ENCODE results near the gene AGTPBP1.

Gene AGTPBP1

DNA sequence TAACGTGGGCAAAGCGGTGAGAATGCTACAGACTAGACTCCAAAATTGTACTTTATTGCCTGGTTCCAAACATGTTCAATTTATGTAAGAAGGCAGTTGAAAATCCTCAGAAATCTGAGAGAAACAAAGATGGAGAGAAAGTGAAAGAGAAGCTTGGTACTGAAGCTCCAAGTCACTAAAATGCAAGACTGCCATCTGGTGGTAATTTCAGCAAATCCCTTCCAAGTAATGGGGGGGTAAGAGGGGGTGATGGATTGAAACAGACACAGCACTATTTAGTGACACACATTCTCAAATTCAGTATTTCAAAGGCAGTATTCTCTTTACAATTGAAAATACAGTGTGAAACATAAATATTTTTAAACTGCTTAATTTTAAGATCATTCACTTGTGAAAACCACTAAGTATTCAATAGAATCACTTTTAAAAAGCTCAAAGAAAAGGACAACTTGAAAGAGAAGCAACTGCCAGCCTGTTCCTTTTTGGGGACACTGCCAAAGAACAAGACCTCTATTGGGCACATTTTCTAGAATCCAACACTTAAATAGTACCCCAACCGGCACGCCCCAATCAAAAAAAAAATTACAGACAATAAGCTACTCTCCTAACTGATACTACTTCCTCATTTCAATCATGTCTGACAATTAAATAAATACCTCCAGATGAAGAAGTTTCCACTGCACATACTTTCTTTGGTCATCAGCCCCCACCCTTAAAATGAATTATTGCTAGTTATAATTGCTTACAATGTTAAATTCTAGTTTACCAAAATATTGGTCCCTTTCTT is 131.5 kb downstream of the AGTPBP1 start:
- peak; percentile 82 for DNase-seq
- Histone ChIP-seq H2AFZ (ENCODE audit: low read length) (peak overlapping the region; percentile 48), H3K4me3 (ENCODE audit: low read length) (peak overlapping the region; percentile 33)

DNA sequence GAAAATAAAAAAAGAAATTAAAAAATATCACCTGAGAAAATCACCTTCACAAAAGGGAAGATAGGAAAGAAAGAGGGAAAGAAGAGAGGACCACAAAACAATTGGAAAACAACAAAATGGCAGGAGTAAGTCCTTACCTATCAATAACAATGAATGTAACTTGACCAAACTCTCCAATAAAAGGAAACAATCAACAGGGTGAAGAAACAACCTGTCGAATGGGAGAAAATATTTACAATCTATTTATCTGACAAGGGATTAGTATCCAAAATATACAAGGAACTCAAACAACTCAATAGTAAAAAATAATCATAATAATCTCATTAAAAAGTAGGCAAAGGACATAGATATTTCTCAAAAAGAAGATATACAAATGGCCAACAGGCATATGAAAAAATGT is 135.8 kb downstream of the AGTPBP1 start:
- H3K9ac ChIP-seq (ENCODE audit: low read length): no peak overlapping the region
- no peak overlapping the region for H2AFZ ChIP-seq (ENCODE audit: low read length)
- H3K79me2 ChIP-seq (ENCODE audit: low read length): no peaks in the 10 kb centered on the region
- no peaks in the 10 kb centered on the region for H3K36me3 ChIP-seq (replicated peaks; ENCODE audit: insufficient read depth, low read length)
- 0 out of 2 replicates have a peak, but pooled peaks cover 3% of the 10 kb centered on the region for H3K4me1 ChIP-seq (ENCODE audit: low read length)
- H3K4me2 ChIP-seq (ENCODE audit: low read depth, low read length): no peak overlapping the region
- no peaks in the 10 kb centered on the region for H3K27me3 ChIP-seq (replicated peaks; ENCODE audit: insufficient read depth, low read length)
- no peaks in the 10 kb centered on the region for H3K9me2 ChIP-seq (replicated peaks; ENCODE audit: insufficient read depth, low read length)
- no peak for DNase-seq
- no peaks in the 10 kb centered on the region for H4K20me1 ChIP-seq (ENCODE audit: insufficient read depth, low read length)
- H3K4me3 ChIP-seq (ENCODE audit: low read length): no peak overlapping the region
- no peak for TF ChIP-seq CTCF (IDR thresholded peaks at IDR 0.05; ENCODE audit: low read length)
- no peak for TF ChIP-seq EZH2phosphoT487 (IDR thresholded peaks at IDR 0.05; ENCODE audit: low read length)
- H3K9me3 ChIP-seq (replicated peaks; ENCODE audit: insufficient read depth, low read length): no peaks in the 10 kb centered on the region
- H3K27ac ChIP-seq (ENCODE audit: low read length): no peak overlapping the region
- H3F3A ChIP-seq (ENCODE audit: insufficient read depth, low read length): peaks cover 1% of the 10 kb centered on the region; the same call in 1 of the 2 replicates

More for the DNA sequence above, 131.5 kb downstream of the AGTPBP1 start:
- Histone ChIP-seq H4K20me1 (ENCODE audit: insufficient read depth, low read length) (no peaks in the 10 kb centered on the region), H3K9ac (ENCODE audit: low read length) (no peak overlapping the region; the same call in 1 of the 2 replicates), H3K9me3 (replicated peaks; ENCODE audit: insufficient read depth, low read length) (no peaks in the 10 kb centered on the region), H3F3A (ENCODE audit: insufficient read depth, low read length) (peaks cover 3% of the 10 kb centered on the region; the same call in 1 of the 2 replicates), H3K36me3 (replicated peaks; ENCODE audit: insufficient read depth, low read length) (no peaks in the 10 kb centered on the region), H3K9me2 (replicated peaks; ENCODE audit: insufficient read depth, low read length) (no peaks in the 10 kb centered on the region), H3K27ac (ENCODE audit: low read length) (no peak overlapping the region), H3K4me1 (ENCODE audit: low read length) (0 out of 2 replicates have a peak, but pooled peaks cover 3% of the 10 kb centered on the region), H3K27me3 (replicated peaks; ENCODE audit: insufficient read depth, low read length) (no peaks in the 10 kb centered on the region), H3K4me2 (ENCODE audit: low read depth, low read length) (peak overlapping the region; percentile 61), H3K79me2 (ENCODE audit: low read length) (no peaks in the 10 kb centered on the region)
- TF ChIP-seq EZH2 (optimal IDR thresholded peaks at IDR 0.05; ENCODE audit: low read depth, low read length): no peak
- TF ChIP-seq CTCF (IDR thresholded peaks at IDR 0.05; ENCODE audit: low read length): peak; percentile 84

DNA sequence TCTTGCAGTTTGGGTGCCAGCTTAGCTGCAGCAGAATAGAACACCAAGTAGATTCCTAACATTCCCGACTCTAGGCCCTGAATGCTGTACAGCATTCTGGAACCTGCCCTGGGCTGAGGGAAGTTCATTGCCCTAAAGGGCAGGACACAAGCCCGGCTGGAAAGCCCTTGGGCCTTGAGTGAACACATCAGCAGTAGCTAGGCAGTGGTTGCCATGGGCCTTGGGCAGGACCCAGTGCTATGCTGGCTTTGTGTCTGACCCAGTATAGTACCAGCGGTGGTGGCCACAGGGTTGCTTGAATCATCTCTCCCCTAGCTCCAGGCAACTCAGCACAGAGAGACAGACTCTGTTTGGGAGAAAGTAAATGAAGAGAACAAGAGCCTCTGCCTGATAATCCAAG is 137.8 kb downstream of the AGTPBP1 start:
- Histone ChIP-seq H4K20me1 (ENCODE audit: insufficient read depth, low read length) (no peaks in the 10 kb centered on the region), H3K4me3 (ENCODE audit: low read length) (no peak overlapping the region), H3F3A (ENCODE audit: insufficient read depth, low read length) (no peaks in the 10 kb centered on the region), H3K4me1 (ENCODE audit: low read length) (no peaks in the 10 kb centered on the region), H2AFZ (ENCODE audit: low read length) (no peak overlapping the region), H3K9me3 (replicated peaks; ENCODE audit: insufficient read depth, low read length) (no peaks in the 10 kb centered on the region), H3K9me2 (replicated peaks; ENCODE audit: insufficient read depth, low read length) (no peaks in the 10 kb centered on the region), H3K27me3 (replicated peaks; ENCODE audit: insufficient read depth, low read length) (no peaks in the 10 kb centered on the region), H3K4me2 (ENCODE audit: low read depth, low read length) (no peak overlapping the region), H3K27ac (ENCODE audit: low read length) (no peak overlapping the region), H3K36me3 (replicated peaks; ENCODE audit: insufficient read depth, low read length) (no peaks in the 10 kb centered on the region), H3K79me2 (ENCODE audit: low read length) (no peaks in the 10 kb centered on the region), H3K9ac (ENCODE audit: low read length) (no peak overlapping the region)
- DNase-seq: no peak
- TF ChIP-seq EZH2phosphoT487 (IDR thresholded peaks at IDR 0.05; ENCODE audit: low read length): no peak
- no peak for TF ChIP-seq EZH2 (optimal IDR thresholded peaks at IDR 0.05; ENCODE audit: low read depth, low read length)
- no peak for TF ChIP-seq CTCF (IDR thresholded peaks at IDR 0.05; ENCODE audit: low read length)

Data from MM.1S (cell line).